CD4-positive, alpha-beta memory T cell (primary cell): ENCODE data around the gene DHRS9. TPM values are rescaled to one million over a fixed set of nuclear protein-coding genes. Genes with fewer than 3 reads are reported as not detected.
A peak's percentile ranks its signal among the peaks of the same experiment; 100 is the strongest.

Experiments
- CTCF ChIA-PET: fragments of 350-600 bp; sonication (Branson Sonifier 250); formaldehyde crosslinking; loops from one replicate; lab custom pipeline; 2021; ENCODE audit warnings: inconsistent platforms; ENCODE audit not compliant: partially characterized antibody; lab: Charles Lee
- POLR2A ChIA-PET: fragments of 350-600 bp; sonication (Branson Sonifier 250); formaldehyde crosslinking; loops from one replicate; lab custom pipeline; 2021; ENCODE audit not compliant: partially characterized antibody; lab: Charles Lee
- DNase-seq, 5 donors: peaks; one replicate each; pipeline versions ENCODE4 v3.0.0 to v3.0.0-alpha.2; 2020 to 2022; ENCODE audit warnings: mixed read lengths in 1 of 5
- H3K27ac ChIP-seq: one replicate; pipeline ENCODE4 v1.7.0; 2013; ENCODE audit warnings: low read depth, low read length
- H3K27me3 ChIP-seq: 2 replicates; pipeline ENCODE4 v1.7.0; 2013; ENCODE audit warnings: mild to moderate bottlenecking, low read length, moderate library complexity; ENCODE audit not compliant: insufficient read depth
- H3K36me3 ChIP-seq: 2 replicates; pipeline ENCODE4 v1.7.0; 2013; ENCODE audit warnings: mild to moderate bottlenecking, low read length, moderate library complexity; ENCODE audit not compliant: insufficient read depth
- H3K4me1 ChIP-seq: 2 replicates; pipeline ENCODE4 v1.7.0; 2013; ENCODE audit warnings: mild to moderate bottlenecking, low read length, moderate library complexity; ENCODE audit not compliant: insufficient read depth
- H3K4me3 ChIP-seq, 2 donors: one replicate each; pipeline ENCODE4 v1.7.0; 2013; ENCODE audit warnings: low read length in 2 of 2, mild to moderate bottlenecking in 1 of 2
- H3K9me3 ChIP-seq, 2 donors: one replicate each; pipeline ENCODE4 v1.7.0; 2013; ENCODE audit warnings: low read length in 2 of 2, control low read depth in 1 of 2; ENCODE audit not compliant: control insufficient read depth in 1 of 2
- H3K27ac Mint-ChIP-seq, 7 donors: one replicate each; pipeline ENCODE4 v1.8.0; 2020 to 2021; ENCODE audit warnings: mixed read lengths in 7 of 7, mild to moderate bottlenecking in 6 of 7, inconsistent platforms in 3 of 7, moderate library complexity in 3 of 7
- H3K27me3 Mint-ChIP-seq, 2 donors: one replicate each; pipeline ENCODE4 v1.8.0; 2020 to 2021; ENCODE audit warnings: mixed read lengths in 2 of 2
- H3K36me3 Mint-ChIP-seq, 2 donors: one replicate each; pipeline ENCODE4 v1.8.0; 2020 to 2021; ENCODE audit warnings: mixed read lengths in 2 of 2, inconsistent platforms in 1 of 2, mild to moderate bottlenecking in 1 of 2
- H3K4me1 Mint-ChIP-seq, 4 donors: one replicate each; pipeline ENCODE4 v1.8.0; 2020 to 2021; ENCODE audit warnings: mixed read lengths in 4 of 4, mild to moderate bottlenecking in 1 of 4
- H3K4me3 Mint-ChIP-seq, 8 donors: one replicate each; pipeline ENCODE4 v1.8.0; 2020 to 2021; ENCODE audit warnings: mixed read lengths in 8 of 8, mild to moderate bottlenecking in 7 of 8, moderate library complexity in 6 of 8, inconsistent platforms in 3 of 8
- H3K9me3 Mint-ChIP-seq, 8 donors: one replicate each; pipeline ENCODE4 v1.8.0; 2020 to 2021; ENCODE audit warnings: mixed read lengths in 8 of 8, mild to moderate bottlenecking in 5 of 8, inconsistent platforms in 3 of 8, moderate library complexity in 1 of 8
- intact Hi-C: fragments of 100-400 bp; cut with micrococcal nuclease; formaldehyde crosslinking; loops from one replicate; pipeline ENCODE4 v1.15.1; 2023
- polyA plus RNA-seq, 2 donors: library from polyadenylated mRNA; unstranded; fragments of 300-500 nt; fragmentation: Illumina TruSeq; gene quantifications; one replicate each; pipeline ENCODE4 v1.2.3, GENCODE V29; 2021
- total RNA-seq, 2 experiments: library from RNA; stranded (reverse); gene quantifications; one replicate each; pipeline ENCODE4 v1.2.3, GENCODE V29; 2021

DHRS9 gene
- total RNA-seq (under 1 TPM; 0.32 to 0.44 TPM), polyA plus RNA-seq (not detected)

- no peak within 1 kb of the TSS for H3K27ac ChIP-seq
Observed at GRCh38 chr2:169069341-169069740, at the start of gene DHRS9. Gene DHRS9 (plus strand): TSS chr2:169069563. CDS start chr2:169081582, 12,019 bp downstream.

GRCh38 chr2:169023161-169023560 lies 46.2 kb upstream of the DHRS9 start:
- Mint-ChIP-seq H3K27ac (no peak overlapping the region), H3K9me3 (no peaks in the 10 kb centered on the region), H3K4me3 (no peak overlapping the region), H3K27me3 (no peaks in the 10 kb centered on the region), H3K36me3 (no peaks in the 10 kb centered on the region), H3K4me1 (peaks cover 10 to 12% (median 11%) of the 10 kb centered on the region in 4 donors)
- H3K4me3 ChIP-seq, result no peak overlapping the region
- intact Hi-C loops, result loop anchor here (10.0 kb wide), 1 partner anchor 72 kb away; no protein-coding TSS in a partner anchor
- ChIA-PET POLR2A (no interaction called here), CTCF (no interaction called here)
- no peak for DNase-seq
- no peak overlapping the region for H3K27ac ChIP-seq
- H3K36me3 ChIP-seq, result no peaks in the 10 kb centered on the region
- no peaks in the 10 kb centered on the region for H3K27me3 ChIP-seq
- no peaks in the 10 kb centered on the region for H3K9me3 ChIP-seq
- peaks cover 7% of the 10 kb centered on the region for H3K4me1 ChIP-seq

More at GRCh38 chr2:169069341-169069740, at the start of gene DHRS9:
- Histone ChIP-seq H3K4me1 (peaks cover 4% of the 10 kb centered on the region), H3K27me3 (no peaks in the 10 kb centered on the region), H3K4me3 (no peak within 1 kb of the TSS), H3K9me3 (no peaks in the 10 kb centered on the region), H3K36me3 (no peaks in the 10 kb centered on the region)
- intact Hi-C loops, result no loop called here
- no peak for DNase-seq
- CTCF ChIA-PET, result interaction anchor here (1.3 kb wide), 1 partner anchor 63 kb away, joined by 4 read pairs; no protein-coding TSS in a partner anchor
- no peak within 1 kb of the TSS for H3K27ac Mint-ChIP-seq
- H3K27me3 Mint-ChIP-seq, result no peaks in the 10 kb centered on the region
- POLR2A ChIA-PET, result no interaction called here
- no peaks in the 10 kb centered on the region for H3K36me3 Mint-ChIP-seq
- no peaks in the 10 kb centered on the region for H3K9me3 Mint-ChIP-seq
- H3K4me1 Mint-ChIP-seq, result peaks cover 0 to 4% (median 4%) of the 10 kb centered on the region in 4 donors
- no peak within 1 kb of the TSS for H3K4me3 Mint-ChIP-seq

DNA sequence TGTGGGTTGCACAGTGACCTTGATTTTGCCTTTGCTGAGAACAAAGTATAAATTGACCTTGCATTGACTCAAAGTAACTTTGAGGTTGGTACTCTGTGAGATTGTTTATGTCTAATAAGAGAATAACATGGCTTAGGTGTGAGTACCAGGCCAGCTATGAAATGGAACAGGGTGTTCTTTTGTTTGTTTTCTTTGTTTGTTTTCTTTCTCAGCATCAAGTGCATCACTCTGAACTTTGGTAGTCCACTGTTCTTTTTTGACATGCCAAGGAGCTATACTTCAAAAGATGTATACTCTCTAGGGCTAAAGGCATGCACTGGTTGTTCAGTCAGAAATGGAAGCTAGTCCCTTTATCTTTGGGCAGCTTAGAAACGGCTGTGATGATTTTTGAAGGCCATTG lies 43.3 kb upstream of the DHRS9 start:
- CTCF ChIA-PET, result no interaction called here
- H3K36me3 ChIP-seq, result no peaks in the 10 kb centered on the region
- intact Hi-C loops, result loop anchor here (10.0 kb wide), 1 partner anchor 69 kb away; no protein-coding TSS in a partner anchor

GRCh38 chr2:169027234-169027633 lies 42.1 kb upstream of the DHRS9 start:
- no peaks in the 10 kb centered on the region for H3K27me3 Mint-ChIP-seq
- ChIA-PET CTCF (no interaction called here), POLR2A (no interaction called here)
- Histone ChIP-seq H3K4me3 (no peak overlapping the region), H3K27me3 (no peaks in the 10 kb centered on the region), H3K27ac (no peak overlapping the region), H3K9me3 (no peaks in the 10 kb centered on the region), H3K36me3 (no peaks in the 10 kb centered on the region), H3K4me1 (peaks cover 7% of the 10 kb centered on the region)
- H3K4me1 Mint-ChIP-seq, result peaks cover 10 to 12% (median 11%) of the 10 kb centered on the region in 4 donors
- H3K27ac Mint-ChIP-seq, result no peak overlapping the region
- no peaks in the 10 kb centered on the region for H3K36me3 Mint-ChIP-seq
- H3K9me3 Mint-ChIP-seq, result no peaks in the 10 kb centered on the region
- DNase-seq, result no peak
- no peak overlapping the region for H3K4me3 Mint-ChIP-seq
- intact Hi-C loops, result loop anchor here (10.0 kb wide), 1 partner anchor 68 kb away; no protein-coding TSS in a partner anchor

More for the DNA sequence above, 43.3 kb upstream of the DHRS9 start:
- no peak overlapping the region for H3K4me3 Mint-ChIP-seq
- no peak overlapping the region for H3K27ac Mint-ChIP-seq
- H3K36me3 Mint-ChIP-seq, result no peaks in the 10 kb centered on the region
- peaks cover 7% of the 10 kb centered on the region for H3K4me1 ChIP-seq
- H3K27ac ChIP-seq, result no peak overlapping the region
- peaks cover 10 to 12% (median 11%) of the 10 kb centered on the region in 4 donors for H3K4me1 Mint-ChIP-seq
- H3K4me3 ChIP-seq, result no peak overlapping the region
- POLR2A ChIA-PET, result no interaction called here
- H3K27me3 Mint-ChIP-seq, result no peaks in the 10 kb centered on the region
- H3K9me3 ChIP-seq, result no peaks in the 10 kb centered on the region
- DNase-seq, result no peak
- H3K27me3 ChIP-seq, result no peaks in the 10 kb centered on the region
- H3K9me3 Mint-ChIP-seq, result no peaks in the 10 kb centered on the region

- ChIA-PET POLR2A (no interaction called here), CTCF (interaction anchor here (0.6 to 0.9 kb wide), 2 partner anchors 233 to 450 kb away, joined by 3 to 5 read pairs; partner anchors contain the start of gene BBS5)
- H3K27ac ChIP-seq, result no peak overlapping the region
- peak overlapping the region in 1 of 7 donors; percentile 63 for H3K27ac Mint-ChIP-seq
- no peak overlapping the region for H3K4me3 Mint-ChIP-seq
- no peak overlapping the region for H3K4me3 ChIP-seq
- H3K27me3 ChIP-seq, result no peaks in the 10 kb centered on the region
- H3K4me1 ChIP-seq, result peaks cover 7% of the 10 kb centered on the region
- H3K36me3 Mint-ChIP-seq, result no peaks in the 10 kb centered on the region
- peaks cover 0 to 15% (median 4%) of the 10 kb centered on the region in 8 donors for H3K9me3 Mint-ChIP-seq
- H3K4me1 Mint-ChIP-seq, result peaks cover 16 to 18% (median 16%) of the 10 kb centered on the region in 4 donors
- intact Hi-C loops, result loop anchor here (10.0 kb wide), 1 partner anchor 65 kb away; no protein-coding TSS in a partner anchor
- no peak for DNase-seq
- no peaks in the 10 kb centered on the region for H3K9me3 ChIP-seq
- no peaks in the 10 kb centered on the region for H3K36me3 ChIP-seq
- H3K27me3 Mint-ChIP-seq, result no peaks in the 10 kb centered on the region
Observed at GRCh38 chr2:169029341-169029740, 40.0 kb upstream of the DHRS9 start.

- no peak for DNase-seq
- no peaks in the 10 kb centered on the region for H3K27me3 ChIP-seq
- intact Hi-C loops, result no loop called here
- no peaks in the 10 kb centered on the region for H3K9me3 ChIP-seq
- Mint-ChIP-seq H3K4me3 (no peak within 1 kb of the TSS), H3K36me3 (no peaks in the 10 kb centered on the region), H3K4me1 (peaks cover 6 to 14% (median 8%) of the 10 kb centered on the region in 4 donors), H3K9me3 (peaks cover 0 to 22% (median 4%) of the 10 kb centered on the region in 8 donors), H3K27me3 (no peaks in the 10 kb centered on the region), H3K27ac (no peak within 1 kb of the TSS)
- no peaks in the 10 kb centered on the region for H3K36me3 ChIP-seq
- CTCF ChIA-PET, result no interaction called here
- H3K4me3 ChIP-seq, result no peak within 1 kb of the TSS
- no peaks in the 10 kb centered on the region for H3K4me1 ChIP-seq
- H3K27ac ChIP-seq, result no peak within 1 kb of the TSS
- POLR2A ChIA-PET, result no interaction called here
Observed at GRCh38 chr2:169031202-169031601, 38.2 kb upstream of the DHRS9 start, which contains the start of gene ABCB11. Gene ABCB11 (minus strand): TSS chr2:169031324. CDS start chr2:169018125, 13,199 bp downstream.

GRCh38 chr2:169034256-169034655 lies 35.1 kb upstream of the DHRS9 start:
- POLR2A ChIA-PET, result interaction anchor here (0.9 to 1.4 kb wide), 2 partner anchors 71 to 74 kb away, joined by 3 to 5 read pairs; no protein-coding TSS in a partner anchor
- intact Hi-C loops, result no loop called here
- H3K36me3 Mint-ChIP-seq, result no peaks in the 10 kb centered on the region
- Histone ChIP-seq H3K36me3 (no peaks in the 10 kb centered on the region), H3K27ac (no peak overlapping the region), H3K4me3 (no peak overlapping the region), H3K27me3 (no peaks in the 10 kb centered on the region), H3K9me3 (no peaks in the 10 kb centered on the region), H3K4me1 (no peaks in the 10 kb centered on the region)
- H3K9me3 Mint-ChIP-seq, result peaks cover 0 to 22% (median 4%) of the 10 kb centered on the region in 8 donors
- CTCF ChIA-PET, result interaction anchor here (0.7 to 3.4 kb wide), 6 partner anchors 72 to 108 kb away, joined by 3 to 19 read pairs (median 4); no protein-coding TSS in a partner anchor
- H3K4me3 Mint-ChIP-seq, result no peak overlapping the region
- peak in 3 of 5 donors; percentile 0 to 20 (median 7) for DNase-seq
- H3K4me1 Mint-ChIP-seq, result peaks cover 7 to 18% (median 11%) of the 10 kb centered on the region in 4 donors
- H3K27ac Mint-ChIP-seq, result peak overlapping the region in 1 of 7 donors; percentile 69
- no peaks in the 10 kb centered on the region for H3K27me3 Mint-ChIP-seq
